Left ventricle myocardium inferior (tissue), 1 donor: Measurements from ENCODE around the gene IGLL1. TPM values are rescaled to one million over a fixed set of nuclear protein-coding genes. Genes with fewer than 3 reads are reported as not detected.

Experiments used
- DNase-seq: peaks from one replicate; pipeline ENCODE4 v3.0.0-alpha.2; 2020
- H3K27ac ChIP-seq: fragments of 200-600 bp; replicated peaks from 2 replicates; pipeline ENCODE4 v1.8.0; 2021
- H3K27me3 ChIP-seq: fragments of 200-600 bp; 2 replicates; pipeline ENCODE4 v1.8.0; 2021; ENCODE audit warnings: low read depth
- H3K36me3 ChIP-seq: fragments of 200-600 bp; 2 replicates; pipeline ENCODE4 v1.8.0; 2021
- H3K4me1 ChIP-seq: fragments of 200-600 bp; 2 replicates; pipeline ENCODE4 v1.8.0; 2021
- H3K4me3 ChIP-seq: fragments of 200-600 bp; 2 replicates; pipeline ENCODE4 v1.8.0; 2021; ENCODE audit warnings: mild to moderate bottlenecking, moderate library complexity
- H3K9me3 ChIP-seq: fragments of 200-600 bp; replicated peaks from 2 replicates; pipeline ENCODE4 v1.8.0; 2021
- CTCF ChIP-seq: fragments of 200-600 bp; IDR thresholded peaks from 2 replicates; pipeline ENCODE4 v1.8.0; 2021; ENCODE audit warnings: antibody characterized with exemption, mild to moderate bottlenecking, borderline replicate concordance
- intact Hi-C: fragments of 100-400 bp; cut with micrococcal nuclease; formaldehyde crosslinking; loops from one replicate; pipeline ENCODE4 v1.11.0; 2022
- total RNA-seq: library from RNA; stranded (reverse); fragmentation: NEBNext Ultra II Directional; extraction: Animal tissue kit (Norgen Biotek cat#: 25700); gene quantifications from one replicate; pipeline ENCODE4 v1.2.1, GENCODE V29; 2021
- donor health status: DM: no; HTN: yes; CAD: no; lungs with severe emphysema.

Gene IGLL1
- total RNA-seq, 1 donor from 2014 or later: not detected

- TF ChIP-seq CTCF: peak; percentile 82
- Histone ChIP-seq H3K4me1 (no peaks in the 10 kb centered on the region), H3K36me3 (no peaks in the 10 kb centered on the region), H3K9me3 (no peaks in the 10 kb centered on the region), H3K27me3 (peaks cover 5% of the 10 kb centered on the region), H3K4me3 (no peak overlapping the region), H3K27ac (no peak overlapping the region)
- intact Hi-C loops: no loop called here
- DNase-seq: peak; percentile 36
Observed at GRCh38 chr22:23591201-23591791, 11.2 kb upstream of the IGLL1 start.

GRCh38 chr22:23583836-23584235 is 3.7 kb upstream of the IGLL1 start:
- H3K4me1 ChIP-seq: no peaks in the 10 kb centered on the region
- peaks cover 17% of the 10 kb centered on the region for H3K27me3 ChIP-seq
- no peak for TF ChIP-seq CTCF
- intact Hi-C loops: no loop called here
- no peak overlapping the region for H3K4me3 ChIP-seq
- H3K36me3 ChIP-seq: no peaks in the 10 kb centered on the region
- H3K27ac ChIP-seq: no peak overlapping the region
- DNase-seq: no peak
- H3K9me3 ChIP-seq: no peaks in the 10 kb centered on the region

- Histone ChIP-seq H3K9me3 (no peaks in the 10 kb centered on the region), H3K36me3 (no peaks in the 10 kb centered on the region), H3K27me3 (peaks cover 24% of the 10 kb centered on the region), H3K4me3 (no peak overlapping the region), H3K4me1 (no peaks in the 10 kb centered on the region), H3K27ac (no peak overlapping the region)
- no peak for DNase-seq
- no peak for TF ChIP-seq CTCF
- intact Hi-C loops: no loop called here
Observed at GRCh38 chr22:23583153-23583552, 3.1 kb upstream of the IGLL1 start.

GRCh38 chr22:23581260-23581650 is 1.2 kb upstream of the IGLL1 start:
- Histone ChIP-seq H3K27ac (no peak overlapping the region), H3K9me3 (no peaks in the 10 kb centered on the region), H3K36me3 (no peaks in the 10 kb centered on the region), H3K27me3 (peaks cover 25% of the 10 kb centered on the region), H3K4me1 (no peaks in the 10 kb centered on the region), H3K4me3 (no peak overlapping the region)
- intact Hi-C loops: no loop called here
- DNase-seq: no peak
- no peak for TF ChIP-seq CTCF

- Histone ChIP-seq H3K27ac (no peak overlapping the region), H3K4me3 (no peak overlapping the region), H3K36me3 (no peaks in the 10 kb centered on the region), H3K27me3 (peaks cover 25% of the 10 kb centered on the region), H3K4me1 (no peaks in the 10 kb centered on the region), H3K9me3 (no peaks in the 10 kb centered on the region)
- intact Hi-C loops: no loop called here
- TF ChIP-seq CTCF: no peak
- DNase-seq: no peak
Observed at GRCh38 chr22:23580576-23581259, 628 bp upstream of the IGLL1 start.
